ENCODE measurements around the gene JAKMIP3.
"Not testable (repeated sequence)": the region's sequence is repeated elsewhere in the genome, so short reads cannot be mapped to it uniquely, and the experiment has no call there.

The JAKMIP3 gene

DNA sequence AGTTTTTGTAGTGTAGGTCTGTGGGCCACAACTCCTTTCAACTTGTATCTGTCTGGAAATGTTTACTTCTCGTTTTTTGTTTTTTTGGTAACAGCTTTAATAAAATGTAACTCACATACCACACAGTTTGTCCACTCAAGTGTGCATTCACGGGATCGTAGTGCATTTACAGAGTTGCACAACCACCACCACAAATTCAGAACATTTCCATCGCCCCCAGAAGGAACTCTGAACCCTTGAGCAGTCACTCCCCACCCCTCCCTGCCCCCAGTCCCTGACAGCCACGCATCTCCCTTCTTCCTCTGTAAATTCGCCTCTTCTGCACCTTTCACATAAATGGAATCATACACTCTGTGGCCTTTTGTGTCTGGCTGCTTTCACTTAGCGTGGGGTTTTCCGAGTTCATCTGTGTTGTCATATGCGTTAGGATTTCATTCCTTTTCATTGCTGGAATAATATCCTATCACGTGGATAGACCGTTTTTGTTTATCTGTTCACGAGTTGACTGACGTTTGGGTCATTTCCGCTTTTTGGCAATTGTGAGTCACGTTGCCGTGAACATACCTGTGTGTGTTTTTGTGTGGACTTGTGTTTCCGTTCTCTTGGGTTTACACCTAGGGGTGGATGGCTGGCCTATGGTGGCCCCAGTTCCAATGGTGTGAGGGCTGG, 10.3 kb downstream of the JAKMIP3 start:
- peaks cover 20% of the 10 kb centered on the region for H3K27me3 Mint-ChIP-seq (ENCODE audit: low read depth)
- no peak overlapping the region for H3K4me3 Mint-ChIP-seq
- no peak overlapping the region for H3K27ac Mint-ChIP-seq
- no peaks in the 10 kb centered on the region for H3K36me3 Mint-ChIP-seq (ENCODE audit: low read depth)
- no peaks in the 10 kb centered on the region for H3K4me1 Mint-ChIP-seq
- H3K9me3 Mint-ChIP-seq: peaks cover 19% of the 10 kb centered on the region
- TF ChIP-seq, protein P1, sequence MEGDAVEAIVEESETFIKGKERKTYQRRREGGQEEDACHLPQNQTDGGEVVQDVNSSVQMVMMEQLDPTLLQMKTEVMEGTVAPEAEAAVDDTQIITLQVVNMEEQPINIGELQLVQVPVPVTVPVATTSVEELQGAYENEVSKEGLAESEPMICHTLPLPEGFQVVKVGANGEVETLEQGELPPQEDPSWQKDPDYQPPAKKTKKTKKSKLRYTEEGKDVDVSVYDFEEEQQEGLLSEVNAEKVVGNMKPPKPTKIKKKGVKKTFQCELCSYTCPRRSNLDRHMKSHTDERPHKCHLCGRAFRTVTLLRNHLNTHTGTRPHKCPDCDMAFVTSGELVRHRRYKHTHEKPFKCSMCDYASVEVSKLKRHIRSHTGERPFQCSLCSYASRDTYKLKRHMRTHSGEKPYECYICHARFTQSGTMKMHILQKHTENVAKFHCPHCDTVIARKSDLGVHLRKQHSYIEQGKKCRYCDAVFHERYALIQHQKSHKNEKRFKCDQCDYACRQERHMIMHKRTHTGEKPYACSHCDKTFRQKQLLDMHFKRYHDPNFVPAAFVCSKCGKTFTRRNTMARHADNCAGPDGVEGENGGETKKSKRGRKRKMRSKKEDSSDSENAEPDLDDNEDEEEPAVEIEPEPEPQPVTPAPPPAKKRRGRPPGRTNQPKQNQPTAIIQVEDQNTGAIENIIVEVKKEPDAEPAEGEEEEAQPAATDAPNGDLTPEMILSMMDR (IDR thresholded peaks at IDR 0.05; ENCODE audit: unreplicated experiment in 3 of 3): no peak

DNA sequence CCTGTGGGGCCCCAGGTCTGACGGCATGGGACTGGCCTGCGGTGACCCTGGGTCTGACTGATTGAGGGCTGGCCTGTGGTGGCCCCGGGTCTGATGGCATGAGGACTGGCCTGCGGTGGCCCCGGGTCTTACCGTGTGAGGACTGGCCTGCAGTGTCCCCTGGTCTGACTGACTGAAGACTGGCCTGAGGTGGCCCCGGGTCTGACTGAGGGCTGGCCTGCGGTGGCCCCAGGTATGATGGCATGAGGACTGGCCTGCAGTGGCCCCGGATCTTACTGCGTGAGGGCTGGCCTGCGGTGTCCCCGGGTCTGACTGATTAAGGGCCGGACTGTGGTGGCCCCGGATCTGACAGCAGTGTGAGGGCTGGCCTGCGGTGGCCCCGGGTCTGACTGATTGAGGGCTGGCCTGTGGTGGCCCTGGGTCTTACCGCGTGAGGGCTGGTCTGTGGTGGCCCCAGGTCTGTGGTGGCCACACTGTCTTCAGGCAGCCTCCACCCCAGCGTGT, 10.9 kb downstream of the JAKMIP3 start:
- Mint-ChIP-seq H3K36me3 (ENCODE audit: low read depth) (no peaks in the 10 kb centered on the region), H3K4me1 (no peaks in the 10 kb centered on the region), H3K27me3 (ENCODE audit: low read depth) (peaks cover 16% of the 10 kb centered on the region), H3K4me3 (no peak overlapping the region), H3K27ac (no peak overlapping the region), H3K9me3 (peaks cover 19% of the 10 kb centered on the region)
- TF ChIP-seq, protein P1 (IDR thresholded peaks at IDR 0.05; ENCODE audit: unreplicated experiment in 3 of 3): no peak

DNA sequence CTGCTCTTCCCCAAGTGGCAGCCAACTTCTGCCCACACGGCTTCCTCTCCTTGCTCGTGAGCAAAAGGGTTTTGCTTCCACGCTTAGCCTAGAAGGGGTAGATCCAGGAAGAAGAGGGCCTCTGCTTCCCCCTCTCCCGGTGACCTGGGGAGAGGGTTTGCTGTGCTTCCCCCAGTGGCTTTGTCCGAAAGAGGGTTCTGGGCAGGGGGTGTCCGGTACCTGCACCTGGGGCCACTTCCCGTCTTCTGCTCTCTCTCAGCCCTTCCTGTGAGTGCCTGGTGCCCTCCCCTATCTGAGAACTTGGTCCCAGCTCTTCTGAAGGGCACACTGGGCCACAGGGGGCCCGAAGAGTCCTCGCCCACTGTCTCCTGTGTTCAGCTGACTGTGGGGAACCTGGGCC, 11.3 kb downstream of the JAKMIP3 start:
- Mint-ChIP-seq H3K36me3 (ENCODE audit: low read depth) (no peaks in the 10 kb centered on the region), H3K4me1 (no peaks in the 10 kb centered on the region), H3K4me3 (no peak overlapping the region), H3K27me3 (ENCODE audit: low read depth) (peaks cover 16% of the 10 kb centered on the region), H3K9me3 (peaks cover 19% of the 10 kb centered on the region), H3K27ac (no peak overlapping the region)
- TF ChIP-seq, protein P1 (IDR thresholded peaks at IDR 0.05; ENCODE audit: unreplicated experiment in 3 of 3): no peak

DNA sequence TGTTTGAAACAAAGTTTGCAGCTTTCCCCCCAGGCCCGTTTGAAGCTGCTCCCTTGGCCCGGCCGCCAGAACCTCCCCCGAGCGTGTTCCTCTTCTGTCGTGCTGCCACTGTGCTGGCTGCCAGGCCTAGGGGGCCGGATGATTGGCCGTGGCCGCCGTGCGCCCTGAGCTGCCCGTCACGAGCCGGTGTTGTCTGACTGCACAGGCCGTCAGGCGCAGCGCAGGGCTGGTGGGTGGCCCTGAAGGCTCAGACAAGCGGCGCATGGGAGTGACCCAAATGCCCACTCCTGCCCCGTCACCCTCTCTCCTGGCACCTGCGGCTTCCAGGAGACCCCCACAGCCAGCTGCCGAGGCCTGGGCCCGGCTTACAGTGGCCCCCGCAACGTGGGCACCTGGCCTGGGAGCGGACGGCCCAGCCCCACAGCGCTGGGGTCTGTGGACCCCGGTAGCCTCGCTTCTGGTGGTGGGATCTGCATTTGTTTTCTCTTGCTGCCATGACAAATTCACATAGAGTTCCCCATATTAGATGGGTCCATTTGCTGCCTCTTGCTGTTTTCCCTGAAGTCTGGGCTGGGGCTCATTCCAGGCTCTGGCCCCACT, 13.1 kb downstream of the JAKMIP3 start:
- H3K4me1 Mint-ChIP-seq: no peaks in the 10 kb centered on the region
- H3K36me3 Mint-ChIP-seq (ENCODE audit: low read depth): no peaks in the 10 kb centered on the region
- peaks cover 9% of the 10 kb centered on the region for H3K27me3 Mint-ChIP-seq (ENCODE audit: low read depth)
- H3K4me3 Mint-ChIP-seq: no peak overlapping the region
- peaks cover 23% of the 10 kb centered on the region for H3K9me3 Mint-ChIP-seq
- TF ChIP-seq, protein P1 (IDR thresholded peaks at IDR 0.05; ENCODE audit: unreplicated experiment in 3 of 3): no peak
- H3K27ac Mint-ChIP-seq: no peak overlapping the region

DNA sequence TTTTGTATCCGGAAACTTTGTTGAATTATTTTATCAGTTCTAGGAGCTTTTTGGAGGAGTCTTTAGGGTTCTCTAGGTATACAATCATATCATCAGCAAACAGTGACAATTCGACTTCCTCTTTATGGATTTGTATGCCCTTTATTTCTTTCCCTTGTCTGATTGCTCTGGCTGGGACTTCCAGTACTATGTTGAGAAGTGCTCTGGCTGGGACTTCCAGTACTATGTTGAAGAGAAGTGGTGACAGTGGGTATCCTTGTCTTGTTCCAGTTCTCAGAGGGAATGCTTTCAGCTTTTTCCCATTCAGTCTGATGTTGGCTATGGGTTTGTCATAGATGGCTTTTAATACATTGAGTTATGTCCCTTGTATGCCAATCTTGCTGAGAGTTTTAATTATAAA, 18.6 kb downstream of the JAKMIP3 start:
- Mint-ChIP-seq H3K9me3 (peaks cover 37% of the 10 kb centered on the region), H3K27me3 (ENCODE audit: low read depth) (peaks cover 11% of the 10 kb centered on the region)
- H3K4me3 Mint-ChIP-seq; H3K27ac Mint-ChIP-seq; H3K4me1 Mint-ChIP-seq; H3K36me3 Mint-ChIP-seq (ENCODE audit: low read depth): not testable (repeated sequence)

DNA sequence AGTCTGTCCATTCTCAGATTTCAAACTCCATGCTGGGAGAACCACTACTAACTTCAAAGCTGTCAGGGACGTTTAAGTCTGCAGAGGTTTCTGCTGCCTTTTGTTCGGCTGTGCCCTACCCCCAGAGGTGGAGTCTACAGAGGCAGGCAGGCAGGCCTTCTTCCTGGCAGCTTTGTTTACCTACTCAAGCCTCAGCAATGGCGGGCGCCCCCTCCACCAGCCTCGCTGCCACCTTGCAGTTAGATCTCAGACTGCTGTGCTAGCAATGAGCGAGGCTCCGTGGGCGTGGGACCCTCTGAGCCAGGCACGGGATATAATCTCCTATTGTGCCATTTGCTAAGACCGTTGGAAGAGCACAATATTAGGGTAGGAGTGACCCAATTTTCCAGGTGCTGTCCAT, 27.5 kb downstream of the JAKMIP3 start:
- not testable (repeated sequence) for H3K4me1 Mint-ChIP-seq; H3K36me3 Mint-ChIP-seq (ENCODE audit: low read depth); H3K4me3 Mint-ChIP-seq; H3K27ac Mint-ChIP-seq
- Mint-ChIP-seq H3K9me3 (peaks cover 33% of the 10 kb centered on the region), H3K27me3 (ENCODE audit: low read depth) (peaks cover 21% of the 10 kb centered on the region)

Data from nephron (organoid).